ENCODE results near the gene LONP1. TPM values are rescaled to one million over a fixed set of nuclear protein-coding genes. Genes with fewer than 3 reads are reported as not detected.
"Not testable (repeated sequence)": the region's sequence is repeated elsewhere in the genome, so short reads cannot be mapped to it uniquely, and the experiment has no call there.

LONP1 gene
- 100 to 1,000 TPM; 178 to 359 TPM for total RNA-seq

- peaks cover 11 to 27% of the 10 kb centered on the region in 2 donors for H3K36me3 Mint-ChIP-seq
- ATAC-seq: peak; percentile 90 to 91
These were observed at the start of gene LONP1, which contains the start of gene CATSPERD for GRCh38 chr19:5719961-5720790. Gene LONP1, minus strand, starts transcription at chr19:5720146. Its CDS starts 14 bp downstream, at chr19:5720132. Gene CATSPERD, plus strand, starts transcription at chr19:5720637. Its CDS starts 101 bp downstream, at chr19:5720738.

DNA sequence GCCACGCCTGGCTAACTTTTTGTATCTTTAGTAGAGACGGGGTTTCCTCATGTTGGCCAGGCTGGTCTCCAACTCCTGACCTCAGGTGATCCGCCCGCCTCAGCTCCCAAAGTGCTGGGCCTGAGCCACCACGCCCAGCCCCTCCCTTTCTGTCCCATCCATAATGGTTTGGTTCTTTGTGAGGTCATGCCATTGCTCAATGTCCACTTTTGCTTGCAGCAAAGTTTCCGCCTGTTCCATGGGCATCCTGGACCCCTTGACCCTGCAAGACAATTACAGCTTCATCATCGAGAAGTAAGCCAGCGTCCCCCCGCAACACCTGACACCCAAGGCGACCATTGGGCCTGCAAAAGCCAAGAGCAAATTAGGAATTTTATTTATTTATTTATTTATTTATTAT lies 48.0 kb upstream of the LONP1 start:
- DNase-seq (ENCODE audit: low spot score in 2 of 2) (no peak), ATAC-seq (no peak)
- H3K9me3 Mint-ChIP-seq: no peaks in the 10 kb centered on the region
- no peaks in the 10 kb centered on the region for H3K36me3 Mint-ChIP-seq
- H3K27ac Mint-ChIP-seq: no peak overlapping the region

More at GRCh38 chr19:5719961-5720790, at the start of gene LONP1, which contains the start of gene CATSPERD:
- DNase-seq (ENCODE audit: low spot score in 2 of 2): peak; percentile 98 to 99
- Mint-ChIP-seq H3K9me3 (no peaks in the 10 kb centered on the region), H3K27ac (peak within 1 kb of the TSS; percentile 99 to 100)

GRCh38 chr19:5765220-5765619 lies 45.3 kb upstream of the LONP1 start:
- ATAC-seq: no peak
- H3K27ac Mint-ChIP-seq: no peak overlapping the region
- DNase-seq (ENCODE audit: low spot score in 2 of 2): no peak
- H3K9me3 Mint-ChIP-seq: no peaks in the 10 kb centered on the region
- H3K36me3 Mint-ChIP-seq: no peaks in the 10 kb centered on the region

GRCh38 chr19:5762608-5763217 lies 42.8 kb upstream of the LONP1 start:
- no peak overlapping the region for H3K27ac Mint-ChIP-seq
- no peaks in the 10 kb centered on the region for H3K36me3 Mint-ChIP-seq
- no peaks in the 10 kb centered on the region for H3K9me3 Mint-ChIP-seq
- ATAC-seq: no peak
- DNase-seq (ENCODE audit: low spot score in 2 of 2): no peak

GRCh38 chr19:5753743-5754142 lies 33.8 kb upstream of the LONP1 start:
- Mint-ChIP-seq H3K27ac (no peak overlapping the region), H3K9me3 (no peaks in the 10 kb centered on the region), H3K36me3 (no peaks in the 10 kb centered on the region)
- ATAC-seq: no peak
- DNase-seq (ENCODE audit: low spot score in 2 of 2): no peak

- no peaks in the 10 kb centered on the region for H3K9me3 Mint-ChIP-seq
- ATAC-seq (no peak), DNase-seq (ENCODE audit: low spot score in 2 of 2) (no peak)
- H3K36me3 Mint-ChIP-seq: no peaks in the 10 kb centered on the region
- no peak overlapping the region for H3K27ac Mint-ChIP-seq
These were observed 31.8 kb upstream of the LONP1 start for GRCh38 chr19:5751709-5752108.

GRCh38 chr19:5749505-5749904 lies 29.6 kb upstream of the LONP1 start:
- DNase-seq (ENCODE audit: low spot score in 2 of 2) (no peak), ATAC-seq (no peak)
- Mint-ChIP-seq H3K36me3 (no peaks in the 10 kb centered on the region), H3K27ac (no peak overlapping the region), H3K9me3 (no peaks in the 10 kb centered on the region)

DNA sequence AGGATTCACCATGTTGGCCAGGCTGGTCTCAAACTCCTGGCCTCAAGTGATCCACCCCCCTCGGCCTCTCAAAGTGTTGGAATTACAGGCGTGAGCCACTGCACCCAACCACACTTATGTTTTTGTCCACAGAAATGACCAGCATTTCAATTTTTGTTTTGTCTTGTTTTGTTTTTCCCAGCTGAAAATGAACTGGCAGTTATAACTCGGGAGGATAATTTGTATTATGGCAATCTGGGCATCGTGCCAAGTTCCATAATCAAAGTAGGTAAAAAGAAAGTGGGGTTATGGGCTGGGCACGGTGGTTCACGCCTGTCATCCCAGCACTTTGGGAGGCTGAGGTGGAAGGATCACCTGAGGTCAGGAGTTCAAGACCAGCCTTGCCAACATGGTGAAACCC lies 29.0 kb upstream of the LONP1 start:
- not testable (repeated sequence) for H3K27ac Mint-ChIP-seq; H3K36me3 Mint-ChIP-seq; DNase-seq (ENCODE audit: low spot score in 2 of 2); H3K9me3 Mint-ChIP-seq; ATAC-seq

DNA sequence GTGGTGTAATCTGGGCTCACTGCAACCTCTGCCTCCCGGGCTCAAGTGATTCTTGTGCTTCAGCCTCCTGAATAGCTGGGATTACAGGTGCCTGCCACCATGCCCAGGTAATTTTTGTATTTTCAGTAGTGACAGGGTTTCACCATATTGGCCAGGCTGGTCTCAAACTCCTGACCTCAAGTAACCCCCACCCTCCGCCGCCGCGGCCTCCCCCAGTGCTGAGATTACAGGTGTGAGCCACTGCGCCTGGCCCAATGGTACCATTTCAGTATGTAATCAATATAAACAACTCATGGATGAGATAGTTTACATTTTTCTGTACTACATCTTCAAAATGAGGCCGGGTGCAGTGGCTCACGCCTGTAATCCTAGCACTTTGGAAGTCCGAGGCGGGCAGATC lies 25.1 kb upstream of the LONP1 start:
- H3K27ac Mint-ChIP-seq; H3K9me3 Mint-ChIP-seq; ATAC-seq; H3K36me3 Mint-ChIP-seq; DNase-seq (ENCODE audit: low spot score in 2 of 2): not testable (repeated sequence)

- ATAC-seq (no peak), DNase-seq (ENCODE audit: low spot score in 2 of 2) (no peak)
- Mint-ChIP-seq H3K9me3 (no peaks in the 10 kb centered on the region), H3K36me3 (no peaks in the 10 kb centered on the region), H3K27ac (no peak overlapping the region)
These were observed 23.7 kb upstream of the LONP1 start for GRCh38 chr19:5743630-5744029.

GRCh38 chr19:5742051-5742450 lies 22.1 kb upstream of the LONP1 start:
- DNase-seq (ENCODE audit: low spot score in 2 of 2) (no peak), ATAC-seq (no peak)
- Mint-ChIP-seq H3K27ac (no peak overlapping the region), H3K36me3 (no peaks in the 10 kb centered on the region), H3K9me3 (no peaks in the 10 kb centered on the region)

DNA sequence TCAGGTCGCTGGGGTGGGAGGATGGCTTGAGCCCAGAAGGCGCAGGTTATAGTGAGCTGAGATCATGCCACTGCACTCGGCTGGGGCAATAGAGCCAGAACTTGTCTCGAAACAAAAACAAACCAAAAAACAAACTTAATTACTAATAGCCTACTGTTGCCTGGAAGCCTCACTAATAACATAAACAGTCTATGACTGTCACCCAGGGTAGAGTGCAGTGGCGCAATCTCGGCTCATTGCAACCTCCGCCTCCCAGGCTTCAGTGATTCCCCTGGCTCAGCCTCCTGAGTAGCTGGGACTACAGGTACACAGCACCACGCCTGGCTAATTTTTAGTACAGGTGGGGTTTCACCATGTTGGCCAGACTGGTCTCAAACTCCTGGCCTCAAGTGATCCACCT lies 18.5 kb upstream of the LONP1 start:
- no peak for ATAC-seq
- DNase-seq (ENCODE audit: low spot score in 2 of 2): no peak
- Mint-ChIP-seq H3K9me3 (no peaks in the 10 kb centered on the region), H3K36me3 (no peaks in the 10 kb centered on the region), H3K27ac (no peak overlapping the region)

GRCh38 chr19:5733172-5733571 lies 13.2 kb upstream of the LONP1 start:
- not testable (repeated sequence) for H3K36me3 Mint-ChIP-seq; DNase-seq (ENCODE audit: low spot score in 2 of 2); H3K9me3 Mint-ChIP-seq; ATAC-seq
- H3K27ac Mint-ChIP-seq: peak overlapping the region in 1 of 2 donors; percentile 51

DNA sequence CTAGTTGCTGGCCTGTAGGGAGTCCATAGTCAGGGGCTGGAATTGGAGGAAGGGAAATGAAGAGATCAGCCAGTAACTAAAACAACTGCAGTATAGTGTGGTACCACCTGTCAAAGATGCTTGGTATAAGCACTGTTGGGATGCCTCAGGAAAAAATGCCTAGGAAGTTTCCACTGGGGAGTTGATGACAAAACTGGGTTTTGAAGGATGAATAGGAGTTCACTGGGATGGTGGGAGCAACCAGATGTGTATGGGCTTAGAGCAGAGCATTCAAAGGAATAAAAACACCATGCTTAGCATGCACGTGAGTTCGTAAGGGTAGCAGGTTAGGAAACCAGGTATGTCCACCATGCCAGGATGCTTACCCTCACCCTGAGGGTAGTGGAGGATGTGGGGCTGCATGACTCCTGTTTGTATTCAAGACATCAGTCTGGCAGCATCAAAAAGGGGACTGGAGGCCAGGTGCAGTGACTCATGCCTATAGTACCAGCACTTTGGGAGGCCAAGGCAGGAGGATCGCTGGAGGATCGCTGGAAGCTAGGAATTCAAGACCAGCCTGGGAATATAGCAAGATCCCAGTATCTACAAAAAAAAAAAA lies 7.6 kb upstream of the LONP1 start:
- no peak for DNase-seq (ENCODE audit: low spot score in 2 of 2)
- Mint-ChIP-seq H3K27ac (no peak overlapping the region), H3K9me3 (no peaks in the 10 kb centered on the region), H3K36me3 (no peaks in the 10 kb centered on the region)
- ATAC-seq: no peak

GRCh38 chr19:5719274-5719960 lies 529 bp downstream of the LONP1 start:
- no peaks in the 10 kb centered on the region for H3K9me3 Mint-ChIP-seq
- peaks cover 11 to 27% of the 10 kb centered on the region in 2 donors for H3K36me3 Mint-ChIP-seq
- no peak for ATAC-seq
- peak; percentile 46 to 65 for DNase-seq (ENCODE audit: low spot score in 2 of 2)
- H3K27ac Mint-ChIP-seq: peak overlapping the region; percentile 99 to 100

DNA sequence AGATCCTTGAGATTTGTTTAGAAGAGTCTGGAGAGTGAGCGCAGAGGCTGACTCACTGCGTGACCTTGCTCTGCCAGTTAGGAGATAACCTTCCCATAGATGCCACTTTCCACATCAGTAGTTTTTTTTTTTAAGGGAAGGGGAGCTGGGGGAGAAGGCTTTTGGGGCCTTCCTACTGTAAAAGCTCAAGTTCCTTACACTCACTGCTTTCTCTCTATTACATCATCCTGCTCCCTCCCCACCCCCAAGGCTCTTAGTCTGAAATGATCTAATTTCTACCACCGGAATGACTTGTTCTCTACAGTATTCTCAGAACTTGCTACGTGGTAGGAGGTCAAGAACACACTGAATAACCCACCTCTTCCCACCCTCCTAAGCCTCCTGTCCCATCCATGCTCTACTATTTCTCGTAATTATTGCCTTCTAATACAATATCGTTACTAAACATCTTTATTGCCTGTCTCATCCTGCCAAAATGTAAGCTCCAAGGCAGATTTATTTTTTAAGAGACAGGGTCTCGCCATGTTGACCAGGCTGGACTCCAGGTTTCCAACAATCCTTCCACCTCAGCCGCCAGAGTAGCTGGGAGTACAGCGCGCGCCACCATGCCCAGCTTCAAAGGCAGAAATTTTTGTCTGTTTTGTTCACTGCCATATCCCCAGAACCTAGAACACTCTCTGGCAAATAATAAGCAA lies 1.2 kb downstream of the LONP1 start:
- ATAC-seq (peak; percentile 33 to 52), DNase-seq (ENCODE audit: low spot score in 2 of 2) (peak in 1 of 2 donors; percentile 70)
- H3K27ac Mint-ChIP-seq: peak overlapping the region; percentile 99 to 100
- peaks cover 13 to 32% of the 10 kb centered on the region in 2 donors for H3K36me3 Mint-ChIP-seq
- no peaks in the 10 kb centered on the region for H3K9me3 Mint-ChIP-seq
